Muscle of leg (tissue), 11 donors: Measurements from ENCODE around the gene LTBP1. TPM values are rescaled to one million over a fixed set of nuclear protein-coding genes. Genes with fewer than 3 reads are reported as not detected.
A peak's percentile ranks its signal among the peaks of the same experiment; 100 is the strongest.

Experiments
- DNase-seq: peaks from one replicate; pipeline ENCODE4 v3.0.0; 2013
- H3K27ac ChIP-seq: one replicate; pipeline ENCODE4 v1.5.1; 2013; ENCODE audit warnings: mild to moderate bottlenecking, low read length, control low read depth
- H3K27me3 ChIP-seq: one replicate; pipeline ENCODE4 v1.6.1; 2013; ENCODE audit warnings: low read length; ENCODE audit not compliant: control insufficient read depth, insufficient read depth
- H3K36me3 ChIP-seq: one replicate; pipeline ENCODE4 v1.6.1; 2013; ENCODE audit warnings: low read length; ENCODE audit not compliant: control insufficient read depth, insufficient read depth
- H3K4me1 ChIP-seq: one replicate; pipeline ENCODE4 v1.6.1; 2013; ENCODE audit warnings: low read length; ENCODE audit not compliant: control insufficient read depth, insufficient read depth
- H3K4me3 ChIP-seq: one replicate; pipeline ENCODE4 v1.5.1; 2013; ENCODE audit warnings: low read length, control low read depth
- H3K9me3 ChIP-seq: replicated peaks from 2 replicates; pipeline ENCODE4 v1.6.1; 2013; ENCODE audit warnings: low read depth, low read length; ENCODE audit not compliant: control insufficient read depth
- WGBS: methylation state at CpG from one replicate; pipeline ENCODE4 v1.1.5; 2013; ENCODE audit warnings: missing lambda C conversion rate; ENCODE audit not compliant: insufficient coverage; 5-methylcytosine and 5-hydroxymethylcytosine counted together
- polyA plus RNA-seq, 8 donors: library from polyadenylated mRNA; unstranded; fragments of 120-200 nt; gene quantifications; one replicate each; pipeline versions ENCODE4 v1.2.1 to v1.2.3, GENCODE V29; 2013; ENCODE audit warnings: inconsistent platforms in 1 of 8, low replicate concordance in 1 of 8; ENCODE audit not compliant: insufficient read length in 8 of 8, insufficient read depth in 1 of 8
- total RNA-seq: library from RNA; stranded (reverse); fragments of 120-200 nt; gene quantifications from one replicate; pipeline ENCODE4 v1.2.4, GENCODE V29; 2013

LTBP1 gene
- total and polyA plus RNA-seq, 9 donors: 37.5 to 87.3 (median 57.9) TPM

GRCh38 chr2:33085646-33086045 lies 138.9 kb downstream of the LTBP1 start:
- WGBS: 83% methylated on average over 1 of the region's 1 CpG
- peaks cover 11% of the 10 kb centered on the region for H3K4me1 ChIP-seq

GRCh38 chr2:33086400-33087015 lies 139.8 kb downstream of the LTBP1 start:
- H3K4me3 ChIP-seq: no peak overlapping the region
- H3K36me3 ChIP-seq: no peaks in the 10 kb centered on the region
- WGBS: 76% methylated on average over 3 of the region's 9 CpGs
- no peaks in the 10 kb centered on the region for H3K27me3 ChIP-seq
- no peaks in the 10 kb centered on the region for H3K9me3 ChIP-seq
- H3K27ac ChIP-seq: no peak overlapping the region
- peaks cover 11% of the 10 kb centered on the region for H3K4me1 ChIP-seq
- peak; percentile 84 for DNase-seq

More at GRCh38 chr2:33085646-33086045, 138.9 kb downstream of the LTBP1 start:
- H3K36me3 ChIP-seq: no peaks in the 10 kb centered on the region
- no peak for DNase-seq
- no peak overlapping the region for H3K4me3 ChIP-seq
- H3K27ac ChIP-seq: no peak overlapping the region
- H3K27me3 ChIP-seq: no peaks in the 10 kb centered on the region
- no peaks in the 10 kb centered on the region for H3K9me3 ChIP-seq

- DNase-seq: no peak
- H3K9me3 ChIP-seq: no peaks in the 10 kb centered on the region
- H3K36me3 ChIP-seq: no peaks in the 10 kb centered on the region
- peaks cover 10% of the 10 kb centered on the region for H3K4me1 ChIP-seq
- no peak overlapping the region for H3K27ac ChIP-seq
- WGBS: no CpG with 5 or more reads among the region's 4 CpGs
- H3K27me3 ChIP-seq: no peaks in the 10 kb centered on the region
- no peak overlapping the region for H3K4me3 ChIP-seq
These were observed 143.9 kb downstream of the LTBP1 start for GRCh38 chr2:33090553-33091134.

GRCh38 chr2:33091541-33092123 lies 144.9 kb downstream of the LTBP1 start:
- Histone ChIP-seq H3K27ac (no peak overlapping the region), H3K27me3 (no peaks in the 10 kb centered on the region), H3K36me3 (no peaks in the 10 kb centered on the region), H3K4me1 (peaks cover under 1% of the 10 kb centered on the region), H3K9me3 (no peaks in the 10 kb centered on the region), H3K4me3 (no peak overlapping the region)
- WGBS: 57% methylated on average over 3 of the region's 5 CpGs
- DNase-seq: peak; percentile 43

- H3K27ac ChIP-seq: no peak overlapping the region
These were observed 146.7 kb downstream of the LTBP1 start for GRCh38 chr2:33093283-33093993.

GRCh38 chr2:33094303-33094702 lies 147.6 kb downstream of the LTBP1 start:
- H3K27me3 ChIP-seq: no peaks in the 10 kb centered on the region
- no peaks in the 10 kb centered on the region for H3K4me1 ChIP-seq
- no peaks in the 10 kb centered on the region for H3K36me3 ChIP-seq
- no peak overlapping the region for H3K4me3 ChIP-seq
- no CpG with 5 or more reads among the region's 1 CpG for WGBS
- H3K9me3 ChIP-seq: no peaks in the 10 kb centered on the region
- no peak overlapping the region for H3K27ac ChIP-seq
- DNase-seq: no peak

More at GRCh38 chr2:33093283-33093993, 146.7 kb downstream of the LTBP1 start:
- Histone ChIP-seq H3K4me1 (no peaks in the 10 kb centered on the region), H3K36me3 (no peaks in the 10 kb centered on the region), H3K27me3 (no peaks in the 10 kb centered on the region), H3K9me3 (no peaks in the 10 kb centered on the region), H3K4me3 (no peak overlapping the region)
- peak; percentile 65 for DNase-seq
- no CpG with 5 or more reads among the region's 6 CpGs for WGBS

GRCh38 chr2:33099989-33100388 lies 153.2 kb downstream of the LTBP1 start:
- H3K9me3 ChIP-seq: no peaks in the 10 kb centered on the region
- 82% methylated on average over 4 of the region's 4 CpGs for WGBS
- no peak for DNase-seq
- no peaks in the 10 kb centered on the region for H3K36me3 ChIP-seq
- H3K27me3 ChIP-seq: no peaks in the 10 kb centered on the region
- H3K27ac ChIP-seq: no peak overlapping the region
- H3K4me1 ChIP-seq: no peaks in the 10 kb centered on the region
- no peak overlapping the region for H3K4me3 ChIP-seq

GRCh38 chr2:33100921-33101320 lies 154.2 kb downstream of the LTBP1 start:
- H3K4me3 ChIP-seq: no peak overlapping the region
- H3K9me3 ChIP-seq: no peaks in the 10 kb centered on the region
- no peak overlapping the region for H3K27ac ChIP-seq
- H3K27me3 ChIP-seq: no peaks in the 10 kb centered on the region
- no peak for DNase-seq
- no peaks in the 10 kb centered on the region for H3K36me3 ChIP-seq
- H3K4me1 ChIP-seq: no peaks in the 10 kb centered on the region

GRCh38 chr2:33104052-33104623 lies 157.4 kb downstream of the LTBP1 start:
- peaks cover 2% of the 10 kb centered on the region for H3K9me3 ChIP-seq
- 72% methylated on average over 3 of the region's 5 CpGs for WGBS
- H3K27me3 ChIP-seq: no peaks in the 10 kb centered on the region
- no peak overlapping the region for H3K27ac ChIP-seq
- H3K36me3 ChIP-seq: no peaks in the 10 kb centered on the region
- H3K4me1 ChIP-seq: peaks cover 5% of the 10 kb centered on the region
- H3K4me3 ChIP-seq: no peak overlapping the region
- DNase-seq: no peak

GRCh38 chr2:33104726-33105125 lies 158.0 kb downstream of the LTBP1 start:
- no peaks in the 10 kb centered on the region for H3K27me3 ChIP-seq
- whole genome bisulfite sequencing: 59% methylated on average over 3 of the region's 4 CpGs
- no peak overlapping the region for H3K4me3 ChIP-seq
- H3K36me3 ChIP-seq: no peaks in the 10 kb centered on the region
- peaks cover 6% of the 10 kb centered on the region for H3K4me1 ChIP-seq
- H3K9me3 ChIP-seq: peaks cover 2% of the 10 kb centered on the region
- no peak for DNase-seq
- no peak overlapping the region for H3K27ac ChIP-seq
